GM19099 (cell line): ENCODE data around the gene ABCB11.
A peak's percentile ranks its signal among the peaks of the same experiment; 100 is the strongest.

Experiments
- POLR2A ChIP-seq: IDR thresholded peaks from 3 replicates; pipeline ENCODE4 v1.6.1; 2011; ENCODE audit warnings: low read depth; ENCODE audit not compliant: insufficient read length; ENCODE audit errors: extremely low read depth

Gene ABCB11

GRCh38 chr2:168903888-168904287, 127.2 kb downstream of the ABCB11 start:
- TF ChIP-seq POLR2A: no peak

- no peak for TF ChIP-seq POLR2A
Observed at GRCh38 chr2:168901003-168901402, 130.1 kb downstream of the ABCB11 start, which contains the start of gene G6PC2. TSS of gene G6PC2 (plus strand) at chr2:168901291. CDS start at chr2:168901332, 41 bp downstream.

- TF ChIP-seq POLR2A: no peak
Observed at GRCh38 chr2:168897449-168897848, 133.7 kb downstream of the ABCB11 start.

GRCh38 chr2:168896783-168897182, 134.3 kb downstream of the ABCB11 start:
- no peak for TF ChIP-seq POLR2A

GRCh38 chr2:168895771-168896170, 135.4 kb downstream of the ABCB11 start:
- no peak for TF ChIP-seq POLR2A

GRCh38 chr2:168894720-168895119, 136.4 kb downstream of the ABCB11 start:
- TF ChIP-seq POLR2A: no peak

- TF ChIP-seq POLR2A: no peak
Observed at GRCh38 chr2:168894101-168894500, 137.0 kb downstream of the ABCB11 start.

- TF ChIP-seq POLR2A: no peak
Observed at GRCh38 chr2:168892327-168892726, 138.8 kb downstream of the ABCB11 start.

- TF ChIP-seq POLR2A: peak; percentile 60
Observed at GRCh38 chr2:168890006-168890782, 140.9 kb downstream of the ABCB11 start, which contains the start of gene SPC25. TSS of gene SPC25 (minus strand) at chr2:168890430. CDS start at chr2:168889519, 911 bp downstream.

GRCh38 chr2:168889635-168890005, 141.5 kb downstream of the ABCB11 start:
- TF ChIP-seq POLR2A: peak; percentile 1

- TF ChIP-seq POLR2A: no peak
Observed at GRCh38 chr2:168884975-168885374, 146.1 kb downstream of the ABCB11 start.

GRCh38 chr2:168874368-168875054, 156.6 kb downstream of the ABCB11 start:
- no peak for TF ChIP-seq POLR2A
